ENCODE measurements around the gene CDC42EP2. TPM values are rescaled to one million over a fixed set of nuclear protein-coding genes. Genes with fewer than 3 reads are reported as not detected.

Gene CDC42EP2
- total RNA-seq, 2 experiments from 2014 or later = 0.96 TPM; not detected in 1

DNA sequence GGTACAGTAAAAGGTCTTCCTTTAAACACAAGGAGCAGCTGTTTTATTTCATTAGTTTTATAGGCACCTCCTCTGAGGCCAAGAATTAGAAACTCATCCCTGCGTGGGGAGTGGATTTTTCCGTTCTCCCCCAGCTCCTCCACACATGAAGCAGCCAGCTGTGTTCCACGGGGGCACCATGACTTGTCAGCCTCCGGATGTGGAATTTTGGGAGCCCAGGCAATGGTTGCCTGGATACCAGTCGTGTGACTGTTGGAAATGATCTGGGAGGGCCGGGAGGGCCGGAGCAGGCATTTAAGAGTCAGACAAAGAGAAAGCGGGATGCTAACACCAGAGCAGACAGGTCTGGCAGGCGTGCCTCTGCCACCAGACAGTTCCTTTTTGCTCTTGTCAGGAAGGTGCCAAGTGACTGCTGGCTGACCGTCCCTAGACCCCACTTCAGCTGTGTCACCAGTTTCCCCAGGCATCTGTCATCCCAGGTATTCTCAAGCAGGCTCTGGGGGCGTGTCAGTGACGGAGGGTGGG lies 15.9 kb upstream of the CDC42EP2 start:
- H3K4me1 ChIP-seq (ENCODE audit: insufficient read depth, low read length) = no peaks in the 10 kb centered on the region
- no peak overlapping the region for H3K27ac Mint-ChIP-seq
- DNase-seq = no peak
- intact Hi-C loops (cut with DNase I, micrococcal nuclease) = loop anchor here in 1 of 2 experiments (5.0 kb wide), 1 partner anchor 146 kb away; no protein-coding TSS in a partner anchor
- H3K36me3 ChIP-seq (ENCODE audit: insufficient read depth, low read length) = peaks cover 35% of the 10 kb centered on the region
- no peaks in the 10 kb centered on the region for H3K27me3 Mint-ChIP-seq
- no peak overlapping the region for H3K4me3 ChIP-seq (ENCODE audit: low read length)
- no peaks in the 10 kb centered on the region for H3K9me3 ChIP-seq (ENCODE audit: control insufficient read depth in 1 of 2, insufficient read depth in 1 of 2, low read length in 2 of 2)
- ChIA-PET POLR2A (no interaction called here), CTCF (no interaction called here)
- no peaks in the 10 kb centered on the region for H3K4me1 Mint-ChIP-seq (ENCODE audit: low read depth)
- H3K27me3 ChIP-seq (ENCODE audit: control insufficient read depth in 1 of 2, insufficient read depth in 2 of 2, low read length in 2 of 2) = no peaks in the 10 kb centered on the region
- TF ChIP-seq, protein P1, sequence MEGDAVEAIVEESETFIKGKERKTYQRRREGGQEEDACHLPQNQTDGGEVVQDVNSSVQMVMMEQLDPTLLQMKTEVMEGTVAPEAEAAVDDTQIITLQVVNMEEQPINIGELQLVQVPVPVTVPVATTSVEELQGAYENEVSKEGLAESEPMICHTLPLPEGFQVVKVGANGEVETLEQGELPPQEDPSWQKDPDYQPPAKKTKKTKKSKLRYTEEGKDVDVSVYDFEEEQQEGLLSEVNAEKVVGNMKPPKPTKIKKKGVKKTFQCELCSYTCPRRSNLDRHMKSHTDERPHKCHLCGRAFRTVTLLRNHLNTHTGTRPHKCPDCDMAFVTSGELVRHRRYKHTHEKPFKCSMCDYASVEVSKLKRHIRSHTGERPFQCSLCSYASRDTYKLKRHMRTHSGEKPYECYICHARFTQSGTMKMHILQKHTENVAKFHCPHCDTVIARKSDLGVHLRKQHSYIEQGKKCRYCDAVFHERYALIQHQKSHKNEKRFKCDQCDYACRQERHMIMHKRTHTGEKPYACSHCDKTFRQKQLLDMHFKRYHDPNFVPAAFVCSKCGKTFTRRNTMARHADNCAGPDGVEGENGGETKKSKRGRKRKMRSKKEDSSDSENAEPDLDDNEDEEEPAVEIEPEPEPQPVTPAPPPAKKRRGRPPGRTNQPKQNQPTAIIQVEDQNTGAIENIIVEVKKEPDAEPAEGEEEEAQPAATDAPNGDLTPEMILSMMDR (IDR thresholded peaks at IDR 0.05) = no peak
- peaks cover 32% of the 10 kb centered on the region for H3K36me3 Mint-ChIP-seq (ENCODE audit: low read depth)
- H3K27ac ChIP-seq (ENCODE audit: low read depth in 1 of 2, low read length in 2 of 2) = no peak overlapping the region
- no peak overlapping the region for H3K4me3 Mint-ChIP-seq
- ATAC-seq (ENCODE audit: poor library complexity) = no peak
- H3K9me3 Mint-ChIP-seq = no peaks in the 10 kb centered on the region

DNA sequence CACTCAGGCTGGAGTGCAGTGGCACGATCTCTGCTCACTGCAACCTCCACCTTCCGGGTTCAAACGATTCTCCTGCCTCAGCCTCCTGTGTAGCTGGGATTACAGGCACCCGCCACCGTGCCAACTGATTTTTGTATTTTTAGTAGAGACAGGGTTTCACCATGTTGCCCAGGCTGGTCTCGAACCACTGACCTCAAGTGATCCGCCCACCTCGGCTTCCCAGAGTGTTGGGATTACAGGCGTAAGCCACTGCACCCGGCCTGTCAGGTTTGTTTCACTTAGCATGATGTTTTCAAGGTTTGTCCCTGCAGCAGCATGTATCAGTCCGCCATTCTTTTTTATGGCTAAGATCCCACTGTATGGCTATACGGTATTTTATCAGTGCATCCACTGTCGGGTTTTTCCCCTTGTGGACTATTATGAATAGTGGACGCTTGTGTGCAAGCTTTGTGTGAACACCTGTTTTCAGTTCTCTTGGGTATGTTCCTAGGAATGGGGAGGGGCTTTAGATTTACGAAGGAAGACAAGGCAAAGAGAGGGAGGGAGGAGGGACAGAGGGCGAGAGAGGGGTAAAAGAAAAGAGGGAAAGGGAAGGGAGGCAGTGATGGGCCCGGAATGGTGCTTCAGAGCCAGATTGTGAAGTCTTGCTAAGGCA lies 13.9 kb upstream of the CDC42EP2 start:
- H3K36me3 Mint-ChIP-seq (ENCODE audit: low read depth) = peaks cover 13% of the 10 kb centered on the region
- no peaks in the 10 kb centered on the region for H3K27me3 Mint-ChIP-seq
- DNase-seq = no peak
- ChIA-PET POLR2A (no interaction called here), CTCF (no interaction called here)
- Histone ChIP-seq H3K36me3 (ENCODE audit: insufficient read depth, low read length) (peaks cover 15% of the 10 kb centered on the region), H3K27ac (ENCODE audit: low read depth in 1 of 2, low read length in 2 of 2) (no peak overlapping the region), H3K27me3 (ENCODE audit: control insufficient read depth in 1 of 2, insufficient read depth in 2 of 2, low read length in 2 of 2) (no peaks in the 10 kb centered on the region), H3K4me3 (ENCODE audit: low read length) (no peak overlapping the region), H3K9me3 (ENCODE audit: control insufficient read depth in 1 of 2, insufficient read depth in 1 of 2, low read length in 2 of 2) (no peaks in the 10 kb centered on the region), H3K4me1 (ENCODE audit: insufficient read depth, low read length) (no peaks in the 10 kb centered on the region)
- no peaks in the 10 kb centered on the region for H3K4me1 Mint-ChIP-seq (ENCODE audit: low read depth)
- H3K9me3 Mint-ChIP-seq = no peaks in the 10 kb centered on the region
- no peak overlapping the region for H3K27ac Mint-ChIP-seq
- intact Hi-C loops (cut with DNase I, micrococcal nuclease) = no loop called here
- TF ChIP-seq, protein P1 (IDR thresholded peaks at IDR 0.05) = no peak
- no peak overlapping the region for H3K4me3 Mint-ChIP-seq
- no peak for ATAC-seq (ENCODE audit: poor library complexity)

DNA sequence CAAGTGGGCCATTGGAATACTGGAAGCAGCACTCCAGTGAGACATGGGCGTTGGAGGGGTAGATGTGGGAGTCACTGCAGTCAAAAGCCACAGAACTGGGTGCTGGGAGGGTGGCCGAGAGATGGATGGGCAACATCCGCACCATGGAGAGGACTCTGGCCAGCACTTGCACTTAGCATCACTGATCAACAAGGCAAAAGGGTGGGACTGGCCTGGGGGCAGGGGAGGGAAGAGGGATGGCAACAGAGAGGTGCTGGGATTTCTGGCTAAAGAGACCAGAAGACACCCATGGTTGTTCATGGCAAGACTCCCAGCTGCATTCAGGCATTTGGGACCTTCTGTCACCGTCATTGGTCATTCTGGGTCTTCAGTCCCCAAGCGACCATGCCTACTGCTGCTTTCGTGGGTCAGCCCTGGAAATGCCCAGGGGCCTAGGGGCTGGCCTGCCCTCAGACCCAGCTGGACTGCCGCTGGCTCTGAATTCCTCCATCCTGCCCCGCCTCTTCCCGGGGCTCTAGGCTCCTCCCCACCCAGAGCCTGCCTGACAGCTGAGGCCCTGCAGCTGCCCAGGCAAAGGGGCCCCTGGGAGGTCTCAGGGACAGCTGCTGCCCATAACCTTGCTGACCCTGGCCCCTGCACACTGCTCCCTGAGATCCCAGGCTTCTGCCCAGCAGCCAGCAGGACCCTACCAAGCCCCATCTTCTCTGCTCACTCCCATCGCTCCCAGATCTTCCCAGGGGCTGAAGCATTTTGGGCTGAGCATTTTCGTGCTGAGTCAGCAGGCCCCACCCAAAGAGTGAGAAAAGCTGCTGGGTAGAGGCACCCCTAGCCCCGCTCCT lies 13.0 kb upstream of the CDC42EP2 start:
- peaks cover 5% of the 10 kb centered on the region for H3K36me3 Mint-ChIP-seq (ENCODE audit: low read depth)
- CTCF ChIA-PET = no interaction called here
- no peaks in the 10 kb centered on the region for H3K4me1 ChIP-seq (ENCODE audit: insufficient read depth, low read length)
- no peak for ATAC-seq (ENCODE audit: poor library complexity)
- H3K36me3 ChIP-seq (ENCODE audit: insufficient read depth, low read length) = peaks cover 7% of the 10 kb centered on the region
- no peak overlapping the region for H3K27ac Mint-ChIP-seq
- no peak overlapping the region for H3K27ac ChIP-seq (ENCODE audit: low read depth in 1 of 2, low read length in 2 of 2)
- intact Hi-C loops (cut with DNase I, micrococcal nuclease) = no loop called here
- no peaks in the 10 kb centered on the region for H3K27me3 ChIP-seq (ENCODE audit: control insufficient read depth in 1 of 2, insufficient read depth in 2 of 2, low read length in 2 of 2)
- no peak overlapping the region for H3K4me3 Mint-ChIP-seq
- POLR2A ChIA-PET = no interaction called here
- no peaks in the 10 kb centered on the region for H3K9me3 Mint-ChIP-seq
- no peak for DNase-seq
- no peaks in the 10 kb centered on the region for H3K27me3 Mint-ChIP-seq
- TF ChIP-seq, protein P1 (IDR thresholded peaks at IDR 0.05) = no peak
- no peaks in the 10 kb centered on the region for H3K9me3 ChIP-seq (ENCODE audit: control insufficient read depth in 1 of 2, insufficient read depth in 1 of 2, low read length in 2 of 2)
- no peaks in the 10 kb centered on the region for H3K4me1 Mint-ChIP-seq (ENCODE audit: low read depth)
- no peak overlapping the region for H3K4me3 ChIP-seq (ENCODE audit: low read length)

Measured in CD4-positive, alpha-beta T cell (primary cell).